Stomach (tissue), 4 donors: Measurements from ENCODE around the gene FGF14.

ENCODE experiments used
- POLR2AphosphoS5 ChIP-seq, 3 donors: sonication (generic); formaldehyde crosslinking; IDR thresholded peaks; one replicate each; pipeline ENCODE4 v1.6.1; 2016; ENCODE audit warnings: antibody characterized with exemption in 3 of 3
- TF ChIP-seq, protein P1 (sequence below), 7 experiments: fragments of 450-650 bp in 4 of 7; fragments of 200-600 bp in 3 of 7; sonication (generic) in 3 of 7; IDR thresholded peaks; one replicate each; pipeline ENCODE4 v1.5.1; 2016 to 2019; ENCODE audit warnings: antibody characterized with exemption in 7 of 7, control low read depth in 2 of 7, mild to moderate bottlenecking in 1 of 7

DNA sequence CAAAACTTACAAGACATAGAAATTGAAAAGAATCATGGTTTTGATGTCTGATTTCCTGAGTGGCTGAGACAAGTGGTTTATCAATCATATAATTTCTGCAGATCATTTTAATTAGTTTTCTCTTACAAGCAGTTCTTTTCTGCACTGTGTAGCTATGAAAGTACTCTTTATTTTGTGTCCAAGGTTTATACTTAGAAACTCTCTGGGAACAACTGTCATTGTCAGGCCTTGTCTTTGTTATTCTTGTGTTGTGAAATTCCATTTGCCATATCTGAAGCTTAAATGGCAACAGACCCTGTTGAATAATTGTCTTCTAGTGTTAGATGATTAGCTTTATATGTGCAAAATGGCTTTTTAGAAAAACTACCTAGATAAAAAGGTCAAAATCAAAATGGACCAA is 312.1 kb downstream of the FGF14 start:
- TF ChIP-seq POLR2AphosphoS5 (IDR thresholded peaks at IDR 0.05): no peak
- TF ChIP-seq, protein P1, sequence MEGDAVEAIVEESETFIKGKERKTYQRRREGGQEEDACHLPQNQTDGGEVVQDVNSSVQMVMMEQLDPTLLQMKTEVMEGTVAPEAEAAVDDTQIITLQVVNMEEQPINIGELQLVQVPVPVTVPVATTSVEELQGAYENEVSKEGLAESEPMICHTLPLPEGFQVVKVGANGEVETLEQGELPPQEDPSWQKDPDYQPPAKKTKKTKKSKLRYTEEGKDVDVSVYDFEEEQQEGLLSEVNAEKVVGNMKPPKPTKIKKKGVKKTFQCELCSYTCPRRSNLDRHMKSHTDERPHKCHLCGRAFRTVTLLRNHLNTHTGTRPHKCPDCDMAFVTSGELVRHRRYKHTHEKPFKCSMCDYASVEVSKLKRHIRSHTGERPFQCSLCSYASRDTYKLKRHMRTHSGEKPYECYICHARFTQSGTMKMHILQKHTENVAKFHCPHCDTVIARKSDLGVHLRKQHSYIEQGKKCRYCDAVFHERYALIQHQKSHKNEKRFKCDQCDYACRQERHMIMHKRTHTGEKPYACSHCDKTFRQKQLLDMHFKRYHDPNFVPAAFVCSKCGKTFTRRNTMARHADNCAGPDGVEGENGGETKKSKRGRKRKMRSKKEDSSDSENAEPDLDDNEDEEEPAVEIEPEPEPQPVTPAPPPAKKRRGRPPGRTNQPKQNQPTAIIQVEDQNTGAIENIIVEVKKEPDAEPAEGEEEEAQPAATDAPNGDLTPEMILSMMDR (IDR thresholded peaks at IDR 0.05): no peak
